COR-L47 (cell line): ENCODE measurements around the gene PLCB3.

Source experiments
- DNase-seq: peaks from one replicate; lab custom pipeline; 2025; lab: John Stamatoyannopoulos, UW

Gene PLCB3

DNA sequence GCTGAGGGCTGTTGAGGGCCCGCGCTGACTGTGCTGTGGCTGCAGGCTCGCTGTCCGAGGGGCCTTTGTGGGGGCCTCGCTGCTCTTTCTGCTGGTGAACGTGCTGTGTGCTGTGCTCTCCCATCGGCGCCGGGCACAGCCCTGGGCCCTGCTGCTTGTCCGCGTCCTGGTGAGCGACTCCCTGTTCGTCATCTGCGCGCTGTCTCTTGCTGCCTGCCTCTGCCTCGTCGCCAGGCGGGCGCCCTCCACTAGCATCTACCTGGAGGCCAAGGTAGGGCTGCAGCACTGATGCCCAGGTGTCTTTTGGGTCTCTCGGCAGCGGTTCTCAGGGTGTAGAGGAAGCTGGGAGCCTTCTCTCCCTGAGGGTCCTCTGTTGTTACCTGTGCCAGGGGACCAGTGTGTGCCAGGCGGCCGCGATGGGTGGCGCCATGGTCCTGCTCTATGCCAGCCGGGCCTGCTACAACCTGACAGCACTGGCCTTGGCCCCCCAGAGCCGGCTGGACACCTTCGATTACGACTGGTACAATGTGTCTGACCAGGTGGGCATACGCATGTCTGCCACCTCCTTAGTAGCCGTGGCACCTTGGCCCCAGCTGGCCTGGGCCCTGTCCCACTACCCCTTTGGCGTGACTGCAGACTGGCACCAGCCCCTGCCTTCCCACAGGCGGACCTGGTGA, 36.5 kb downstream of the PLCB3 start:
- DNase-seq: no peak

- DNase-seq: no peak
These were observed 37.0 kb downstream of the PLCB3 start for GRCh38 chr11:64288353-64288750.

GRCh38 chr11:64289002-64289564, 37.8 kb downstream of the PLCB3 start:
- DNase-seq: no peak

DNA sequence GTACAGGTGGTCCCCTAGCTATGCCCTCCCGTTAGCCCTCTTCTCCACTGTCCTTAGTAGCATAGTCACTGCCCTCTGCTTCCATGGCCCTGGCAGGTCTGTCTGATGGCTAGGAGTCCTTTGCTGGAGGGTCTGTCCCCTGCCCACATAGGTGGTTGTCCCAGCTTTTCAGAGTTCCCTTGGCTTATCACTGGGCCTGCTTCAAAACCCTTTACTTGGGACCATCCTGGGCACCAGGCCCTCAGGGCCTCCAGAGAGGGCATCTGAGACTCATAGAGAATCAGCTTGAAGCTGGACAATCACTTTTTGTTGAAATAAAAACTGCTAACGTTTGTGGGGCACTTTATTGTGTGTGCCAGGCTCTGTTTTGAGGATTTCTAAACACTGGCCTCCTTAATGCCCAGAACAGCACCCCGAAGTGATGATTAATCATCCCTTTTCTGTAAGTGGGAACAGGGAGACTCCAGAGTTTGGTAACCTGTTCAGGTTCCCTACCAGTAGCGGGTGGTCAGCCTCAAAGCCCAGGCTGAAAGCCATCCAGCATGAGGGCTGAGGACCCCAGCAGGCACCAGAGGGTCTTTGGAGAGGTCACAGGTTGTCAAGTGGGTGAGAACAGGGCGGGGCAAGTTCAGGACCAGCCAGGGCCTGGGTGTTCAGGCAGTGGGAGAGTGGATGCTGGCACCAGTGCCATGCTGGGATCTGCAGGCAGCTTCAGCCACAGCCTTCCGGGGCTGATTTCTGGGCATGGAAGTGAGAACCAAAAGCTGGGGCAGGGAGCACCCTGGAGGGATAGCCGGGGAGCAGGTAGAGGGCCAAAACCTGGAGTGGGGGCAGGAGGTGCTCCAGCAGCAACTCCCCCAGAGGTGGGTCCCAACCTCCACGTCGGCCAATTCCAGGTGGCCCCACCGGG, 39.3 kb downstream of the PLCB3 start:
- DNase-seq: no peak

- no peak for DNase-seq
These were observed 40.0 kb downstream of the PLCB3 start, which contains the start of gene KCNK4 for GRCh38 chr11:64291262-64291751. TSS of gene KCNK4 (plus strand) at chr11:64291302. CDS start at chr11:64293019, 1,717 bp downstream.

- no peak for DNase-seq
These were observed 40.6 kb downstream of the PLCB3 start for GRCh38 chr11:64291752-64292459.

- DNase-seq: no peak
These were observed 41.3 kb downstream of the PLCB3 start for GRCh38 chr11:64292460-64293254.

- DNase-seq: no peak
These were observed 43.4 kb downstream of the PLCB3 start for GRCh38 chr11:64294774-64295173.

DNA sequence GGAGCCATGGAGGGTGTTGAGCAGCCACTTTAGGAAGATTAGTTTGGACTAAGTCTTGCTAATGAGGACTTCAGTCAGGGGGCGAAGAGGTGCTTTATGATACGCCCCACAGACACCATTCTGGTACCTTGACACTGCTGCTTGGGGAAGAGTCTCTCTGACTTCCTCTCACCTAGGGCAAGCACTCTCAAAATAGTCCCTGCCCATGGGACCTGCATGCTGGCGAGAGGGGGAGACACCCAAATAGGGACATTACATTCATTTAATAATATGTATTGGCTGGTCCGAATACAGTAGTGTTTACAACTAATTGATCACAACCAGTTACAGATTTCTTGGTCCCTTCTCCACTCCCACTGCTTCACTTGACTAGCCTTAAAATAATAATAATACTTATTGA, 44.4 kb downstream of the PLCB3 start:
- DNase-seq: no peak

GRCh38 chr11:64296236-64296635, 44.9 kb downstream of the PLCB3 start:
- DNase-seq: no peak

- DNase-seq: no peak
These were observed 45.7 kb downstream of the PLCB3 start for GRCh38 chr11:64296830-64297698.

GRCh38 chr11:64297699-64298358, 46.5 kb downstream of the PLCB3 start:
- peak; percentile 77 for DNase-seq

- no peak for DNase-seq
These were observed 47.9 kb downstream of the PLCB3 start for GRCh38 chr11:64298966-64299846.

GRCh38 chr11:64299847-64300648, 48.7 kb downstream of the PLCB3 start, which contains the start of gene CATSPERZ:
TSS of gene CATSPERZ (plus strand) at chr11:64300358. CDS start at chr11:64300411, 53 bp downstream.
- DNase-seq: no peak

DNA sequence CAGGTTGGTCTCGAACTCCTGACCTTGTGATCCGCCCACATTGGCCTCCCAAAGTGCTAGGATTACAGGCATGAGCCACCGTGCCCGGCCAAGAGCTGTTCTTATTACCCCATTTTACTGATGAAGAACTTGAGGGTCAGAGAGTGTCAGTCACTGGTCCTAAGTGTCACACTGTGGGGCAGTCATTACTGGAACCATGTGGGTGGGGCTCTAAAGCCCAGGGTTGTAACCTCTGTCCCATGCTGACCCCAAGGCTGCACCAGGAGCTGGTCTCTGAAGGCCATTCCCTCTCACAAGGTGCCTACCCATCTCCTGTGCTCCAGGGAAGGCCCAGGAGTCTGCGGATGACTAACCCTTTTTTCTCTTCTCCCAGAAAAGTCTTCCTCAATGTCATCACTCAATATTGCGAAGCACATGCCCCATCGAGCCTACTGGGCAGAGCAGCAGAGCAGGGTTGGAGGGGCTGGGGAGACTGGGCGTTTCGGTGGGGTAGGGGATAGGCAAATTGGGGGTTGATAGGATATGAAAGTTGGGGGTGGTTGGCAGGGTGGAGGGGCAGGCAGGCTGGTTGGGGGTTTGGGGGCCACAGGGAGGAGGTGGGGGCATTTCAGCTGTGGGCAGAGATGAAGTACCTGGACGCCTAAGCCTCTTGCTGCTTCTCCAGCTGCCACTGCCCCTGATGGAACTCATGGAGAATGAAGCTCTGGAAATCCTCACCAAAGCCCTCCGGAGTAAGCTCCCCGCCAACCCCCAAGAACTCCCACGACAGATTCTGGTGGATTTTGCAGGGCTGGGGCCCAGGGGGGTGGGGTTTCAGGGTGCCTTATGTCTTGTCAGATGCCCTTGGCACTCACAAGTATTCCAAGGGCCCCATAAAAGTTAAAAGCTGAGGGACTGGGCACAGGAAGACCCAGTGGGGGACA, 52.0 kb downstream of the PLCB3 start:
- DNase-seq: no peak

GRCh38 chr11:64304032-64304315, 52.6 kb downstream of the PLCB3 start:
- no peak for DNase-seq
